GM21717 (cell line): ENCODE results near the gene ZFPM1.

Experiments used
- ATAC-seq: cut with Tn5 transposase; IDR thresholded peaks from one replicate; pipeline ENCODE4 v1.9.1; 2021; ENCODE audit warnings: mild to moderate bottlenecking, moderate library complexity; ENCODE audit not compliant: unreplicated experiment

Gene ZFPM1

DNA sequence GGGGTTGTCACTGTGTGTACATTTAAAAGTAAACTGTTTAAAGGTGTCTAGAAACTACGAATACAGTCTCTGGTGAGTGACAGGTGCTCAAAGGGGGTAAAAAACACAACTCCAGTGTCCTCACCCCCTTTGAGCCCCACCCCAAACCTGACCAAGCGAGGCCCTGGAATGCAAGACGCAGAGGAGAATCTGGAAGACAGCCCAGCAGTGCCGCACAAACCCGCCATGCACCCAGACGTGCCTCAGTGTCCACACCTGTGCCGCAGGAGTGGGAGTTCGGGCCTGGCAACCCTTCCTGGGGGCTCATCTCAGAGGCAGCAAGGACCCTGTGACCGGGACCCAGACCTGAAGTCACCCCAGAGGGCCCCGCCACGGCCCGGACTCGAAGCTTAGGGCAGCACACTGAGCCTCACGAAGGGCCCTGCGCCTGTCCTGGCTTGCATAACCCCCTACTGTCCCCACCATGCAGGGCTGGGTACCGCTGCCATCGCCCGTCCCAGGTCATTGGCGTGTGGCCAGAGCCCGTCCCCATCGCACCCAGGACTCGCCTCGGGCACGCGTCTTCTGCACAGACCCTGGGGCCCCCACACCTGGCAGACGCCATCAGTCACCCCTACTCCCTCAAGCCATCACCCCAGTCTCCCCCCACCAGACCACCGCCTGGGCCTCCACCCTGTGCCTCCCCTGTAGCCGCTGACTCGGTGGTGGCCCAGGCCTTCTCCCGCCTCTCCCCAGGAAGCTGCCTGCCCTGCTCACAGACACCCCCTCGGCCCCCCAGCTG is 84.1 kb downstream of the ZFPM1 start:
- no peak for ATAC-seq

GRCh38 chr16:88537859-88538258 is 84.8 kb downstream of the ZFPM1 start:
- ATAC-seq: no peak

DNA sequence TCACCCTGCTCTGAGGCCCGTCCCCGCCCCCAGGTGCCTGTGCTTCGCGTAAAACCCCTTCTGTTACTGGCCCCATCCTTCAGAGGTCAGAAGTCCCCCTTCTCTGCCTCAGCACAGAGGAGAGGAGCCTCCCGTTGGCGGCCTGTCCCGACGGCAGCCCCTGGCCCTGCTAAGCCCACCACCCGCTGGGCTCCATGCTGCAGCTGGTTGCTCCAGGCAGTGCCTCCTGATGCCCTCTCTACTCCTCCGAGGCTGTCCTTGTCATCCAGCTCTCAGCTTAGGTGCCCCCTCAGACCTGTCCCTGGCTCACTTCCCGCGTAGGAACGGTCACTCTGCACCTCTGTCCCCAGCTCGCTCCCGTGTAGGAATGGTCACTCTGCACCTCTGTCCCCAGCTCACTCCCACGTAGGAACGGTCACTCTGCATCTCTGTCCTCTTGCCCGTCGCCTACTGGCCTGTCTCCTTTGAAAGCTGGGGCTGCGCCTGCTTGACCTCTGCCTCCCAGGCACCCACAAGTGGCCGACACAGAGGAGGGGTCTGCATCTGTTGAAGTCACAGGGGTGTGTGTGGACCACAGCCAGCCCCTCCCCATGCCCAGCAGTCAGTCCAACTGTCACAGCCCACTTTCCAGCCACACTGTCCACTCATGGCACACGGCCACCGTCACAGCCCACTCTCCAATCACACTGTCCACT is 85.4 kb downstream of the ZFPM1 start:
- ATAC-seq: no peak

DNA sequence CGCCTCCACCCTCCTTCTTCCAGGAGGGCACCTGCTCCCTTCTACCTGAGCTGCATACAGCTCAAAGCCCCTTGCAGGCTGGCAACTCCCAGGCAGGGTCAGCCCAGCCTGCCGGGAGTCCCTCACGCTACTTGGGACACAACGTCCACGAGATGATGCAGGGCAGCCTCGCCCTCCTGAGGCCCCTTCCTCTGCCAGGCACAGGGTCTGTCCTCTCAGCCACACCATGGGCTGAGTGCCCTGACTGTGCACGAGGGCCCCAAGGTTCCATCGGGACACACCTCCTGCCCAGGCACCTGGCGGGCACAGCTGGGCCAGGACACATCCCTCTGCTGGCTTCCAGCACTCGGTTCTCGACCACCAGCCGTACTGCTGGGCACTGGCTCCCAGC is 86.2 kb downstream of the ZFPM1 start:
- no peak for ATAC-seq

- no peak for ATAC-seq
Measured at GRCh38 chr16:88539652-88540345, 86.7 kb downstream of the ZFPM1 start.

DNA sequence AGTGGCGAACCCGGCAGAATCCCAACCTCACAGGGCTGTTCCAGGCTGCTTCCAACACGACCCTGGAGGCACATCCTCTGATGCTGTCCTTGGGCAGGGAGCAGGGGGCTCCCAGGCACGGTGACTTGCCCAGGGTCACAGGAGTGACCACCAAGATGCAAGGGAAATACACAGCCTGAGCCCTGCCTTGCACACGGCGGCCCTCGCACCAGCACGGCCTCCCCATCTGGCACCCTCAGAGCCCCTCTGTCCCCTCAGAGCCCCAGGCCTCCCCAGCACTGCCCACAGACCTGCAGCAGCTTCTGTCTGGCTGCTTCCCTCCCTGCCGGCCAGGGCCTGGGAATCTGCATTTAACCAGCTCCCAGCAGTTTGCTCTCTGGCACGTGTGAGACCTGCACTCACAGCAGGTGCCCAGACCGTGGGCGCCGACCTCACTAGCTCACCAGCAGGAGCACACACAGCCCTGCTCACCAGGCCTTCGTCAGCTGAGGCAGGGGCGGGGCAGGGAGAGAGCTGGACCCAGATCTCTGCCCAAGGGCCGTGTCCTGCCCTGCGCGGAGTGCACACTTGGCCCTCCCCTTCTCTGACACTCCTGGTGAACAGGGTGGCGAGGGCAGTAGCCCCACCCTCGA is 87.4 kb downstream of the ZFPM1 start:
- ATAC-seq: no peak

DNA sequence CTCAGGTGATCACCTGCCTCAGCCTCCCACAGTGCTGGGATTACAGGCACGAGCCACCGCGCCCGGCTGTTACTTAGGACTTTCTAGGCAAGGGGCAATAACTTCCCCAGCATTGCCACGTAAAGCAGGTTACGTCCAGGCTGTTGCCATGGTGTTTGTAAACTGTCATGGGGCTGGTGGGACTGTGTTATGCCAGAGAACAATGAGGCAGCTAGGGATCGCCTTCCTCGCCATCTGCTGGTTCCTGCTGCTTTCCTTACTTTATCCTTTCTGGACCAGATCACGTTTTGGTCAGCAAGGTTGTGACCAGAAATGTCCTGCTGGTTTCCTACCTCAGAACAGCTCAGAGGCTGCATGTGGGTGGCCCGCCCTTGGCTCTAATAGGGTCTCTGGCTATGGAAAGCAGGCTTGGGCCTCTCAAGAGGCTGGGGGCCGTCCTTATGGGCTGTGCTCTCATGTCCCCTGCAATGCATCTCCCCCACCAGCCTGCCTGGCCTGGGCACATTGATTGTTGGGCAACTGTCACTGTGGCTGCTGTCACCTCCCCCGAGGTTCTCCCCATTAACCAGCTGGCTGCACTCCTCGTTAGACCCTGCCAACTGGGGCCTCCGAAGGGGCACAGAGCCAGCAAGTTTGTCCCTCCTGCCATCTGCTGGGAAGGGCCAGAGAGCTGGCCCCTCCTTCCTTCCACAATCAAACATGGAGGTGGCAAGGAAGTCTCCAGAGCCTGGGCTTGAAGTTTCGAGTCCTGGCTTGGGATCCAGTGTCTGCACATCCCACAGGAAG is 88.9 kb downstream of the ZFPM1 start:
- ATAC-seq: no peak

GRCh38 chr16:88543230-88543813 is 90.2 kb downstream of the ZFPM1 start:
- ATAC-seq: no peak

DNA sequence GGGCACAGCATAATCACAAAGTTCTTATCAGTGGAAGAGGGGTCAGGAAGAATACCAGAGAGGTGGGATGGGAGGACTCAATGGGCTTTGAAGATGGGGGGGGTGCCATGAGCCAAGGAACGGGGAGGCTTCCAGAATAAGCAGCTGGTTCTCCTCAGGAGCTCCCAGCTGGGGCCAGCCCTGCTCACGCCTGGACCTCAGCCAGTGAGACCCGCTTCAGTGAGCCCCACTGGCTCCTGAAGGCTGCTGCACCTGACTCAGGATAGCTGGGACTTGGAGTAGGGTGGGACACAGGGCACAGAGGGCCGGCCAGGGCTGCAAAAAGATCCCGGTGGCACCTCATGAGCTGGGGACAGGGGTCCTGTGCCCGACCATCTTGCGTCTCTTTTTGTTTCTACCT is 92.7 kb downstream of the ZFPM1 start:
- no peak for ATAC-seq

GRCh38 chr16:88548131-88548874 is 95.2 kb downstream of the ZFPM1 start:
- no peak for ATAC-seq

DNA sequence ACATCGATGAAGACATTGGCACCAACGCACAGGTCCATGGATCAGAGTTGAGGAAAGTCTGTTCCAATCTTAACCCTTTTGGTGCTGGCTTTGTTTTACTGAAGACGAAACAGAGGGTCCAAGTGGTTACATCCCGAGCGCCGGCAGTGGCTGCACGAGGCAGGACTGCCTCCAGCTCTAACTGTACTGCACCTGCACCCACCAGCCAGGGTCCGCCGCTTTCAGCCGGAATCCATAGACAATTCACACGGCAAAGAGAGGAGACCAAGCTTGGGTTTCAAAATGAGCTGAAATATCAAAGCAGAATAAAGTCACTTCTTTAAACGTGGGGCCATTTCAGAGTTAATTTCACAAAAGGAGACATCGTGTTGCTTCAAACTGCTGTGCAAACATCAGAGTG is 95.9 kb downstream of the ZFPM1 start:
- no peak for ATAC-seq

DNA sequence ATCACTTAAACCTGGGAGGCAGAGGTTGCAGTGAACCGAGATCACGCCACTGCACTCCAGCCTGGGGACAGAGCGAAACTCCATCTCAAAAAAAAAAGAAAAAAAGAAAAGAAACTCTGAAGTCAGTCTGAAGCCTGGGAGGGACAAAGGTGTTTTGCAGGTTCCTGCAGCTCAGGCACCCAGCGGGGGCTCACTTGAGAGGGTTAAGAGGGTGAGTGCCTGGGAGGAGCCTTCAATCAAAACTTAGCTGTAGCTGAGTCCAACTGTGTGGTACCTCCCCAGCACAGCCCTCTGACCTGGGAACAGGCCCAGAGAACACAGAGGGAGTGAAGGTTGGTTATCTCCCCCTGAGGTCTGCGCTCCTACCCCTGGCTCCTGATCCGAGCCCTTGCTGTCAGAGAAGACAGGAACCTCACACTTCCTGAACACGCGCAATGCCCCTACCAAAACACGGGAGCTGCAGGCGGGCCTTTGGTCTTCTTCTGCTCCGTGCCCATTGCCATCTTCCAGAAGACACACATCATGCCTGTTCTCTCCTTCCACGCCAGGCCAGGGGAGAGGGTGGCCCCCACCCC is 96.7 kb downstream of the ZFPM1 start:
- ATAC-seq: no peak

DNA sequence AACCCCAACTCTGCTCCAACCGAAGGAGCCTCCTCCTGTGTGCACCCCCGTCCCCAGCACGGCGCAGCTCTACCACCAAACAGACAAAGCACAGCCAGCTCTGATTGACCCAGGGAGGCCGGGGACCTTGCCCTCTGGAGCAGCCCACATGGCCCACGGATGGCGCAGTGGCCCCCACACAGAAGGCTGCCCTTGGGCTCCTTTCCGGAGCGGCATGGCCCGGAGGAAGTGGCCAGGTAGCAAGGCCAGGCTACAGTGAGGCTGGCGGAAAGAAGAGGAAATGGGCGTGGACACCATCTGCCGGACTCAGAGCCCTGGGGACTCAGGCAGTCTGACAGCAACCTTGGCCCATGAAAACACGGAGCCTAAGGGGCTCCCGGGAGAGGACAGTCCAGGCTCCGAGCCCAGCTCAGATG is 97.2 kb downstream of the ZFPM1 start:
- ATAC-seq: no peak

GRCh38 chr16:88552166-88552565 is 99.1 kb downstream of the ZFPM1 start:
- ATAC-seq: no peak

- ATAC-seq: no peak
Measured at GRCh38 chr16:88552815-88553214, 99.7 kb downstream of the ZFPM1 start.

DNA sequence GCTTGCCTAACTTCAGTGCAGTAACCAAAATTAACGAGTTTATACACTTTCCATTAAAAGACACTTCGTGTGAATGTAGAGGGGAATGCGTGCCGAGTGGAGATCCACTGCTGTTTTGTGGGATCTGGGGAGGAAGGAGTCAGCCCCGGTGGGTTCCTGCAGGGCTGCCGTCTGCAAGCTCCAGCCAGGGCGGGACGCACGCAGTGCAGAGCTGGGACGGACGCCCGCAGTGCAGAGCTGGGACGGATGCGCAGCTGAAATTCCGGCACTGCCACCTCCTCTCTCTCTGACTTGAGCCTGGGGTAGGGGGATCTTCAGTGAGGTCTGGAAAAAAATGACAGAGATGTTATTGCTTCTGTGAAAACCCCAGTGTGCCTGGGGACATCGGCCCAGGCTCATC is 100.7 kb downstream of the ZFPM1 start:
- ATAC-seq: no peak

GRCh38 chr16:88554711-88555264 is 101.7 kb downstream of the ZFPM1 start:
- no peak for ATAC-seq

DNA sequence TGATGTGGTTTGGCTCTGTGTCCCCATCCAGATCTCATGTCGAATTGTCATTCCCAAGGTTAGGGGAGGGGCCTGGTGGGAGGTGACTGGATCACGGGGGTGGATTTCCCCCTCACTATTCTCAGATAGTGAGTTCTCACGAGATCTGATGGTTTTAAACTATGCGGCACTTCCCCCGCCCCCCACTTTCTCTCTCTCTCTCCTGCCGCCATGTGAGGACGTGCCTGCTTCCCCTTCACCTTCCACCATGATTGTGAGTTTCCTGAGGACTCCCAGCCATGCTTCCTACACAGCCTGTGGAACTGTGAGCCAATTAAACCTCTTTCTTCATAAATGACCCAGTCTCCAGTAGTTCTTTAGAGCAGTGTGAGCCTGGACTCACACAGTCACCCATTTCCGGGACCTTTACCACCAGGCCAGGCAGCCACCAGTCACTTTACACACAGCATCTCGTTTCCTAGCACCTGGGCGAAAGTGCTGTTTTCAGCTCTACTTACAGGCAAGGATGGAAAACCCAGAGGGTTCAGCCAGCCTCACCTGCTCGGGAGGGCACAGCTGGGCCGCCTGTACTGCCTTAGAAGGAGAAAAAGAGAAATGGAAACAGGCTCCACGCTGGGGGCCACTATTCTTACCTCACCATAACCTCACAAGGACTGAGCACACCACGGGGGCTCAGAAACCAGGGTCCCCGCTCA is 103.4 kb downstream of the ZFPM1 start:
- ATAC-seq: no peak
